ENCODE measurements around the gene PARD3B. TPM values are rescaled to one million over a fixed set of nuclear protein-coding genes. Genes with fewer than 3 reads are reported as not detected.
A peak's percentile ranks its signal among the peaks of the same experiment; 100 is the strongest.

The PARD3B gene
- total RNA-seq, 4 donors from 2014 or later: 32.6 to 65.7 (median 38.6) TPM

DNA sequence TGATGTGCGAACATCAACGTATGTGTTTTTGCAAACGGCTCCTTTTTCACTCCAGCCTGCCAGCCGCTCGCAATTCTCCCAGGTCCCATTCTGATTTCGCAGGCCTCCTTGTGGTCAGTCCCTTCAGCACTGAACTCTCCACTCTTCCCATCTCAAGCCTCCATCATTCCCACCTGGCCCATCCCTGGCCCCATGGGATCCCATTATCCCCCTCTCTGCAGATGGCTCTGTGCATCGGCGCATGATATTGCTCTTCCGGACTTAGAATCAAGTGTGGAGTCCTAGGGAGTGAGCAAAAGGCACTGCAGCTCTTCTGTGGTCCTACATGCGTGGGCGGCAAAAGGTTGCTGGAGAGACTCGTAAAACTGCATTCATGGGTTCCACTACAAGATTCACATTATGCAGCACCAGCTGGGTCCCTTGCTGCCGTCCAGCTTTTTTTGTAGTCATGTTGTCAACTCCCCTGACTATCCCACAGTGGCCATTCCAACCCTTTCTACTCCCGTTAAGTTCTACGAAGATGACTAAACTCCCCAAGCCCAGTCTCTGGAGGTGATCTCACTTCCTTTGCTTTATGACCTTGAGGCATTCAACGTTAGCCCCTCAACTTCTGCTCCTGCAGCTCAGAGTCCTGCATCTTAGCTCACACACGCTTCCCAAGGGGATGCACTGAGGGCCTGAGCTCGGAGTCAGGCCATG lies 1011.7 kb downstream of the PARD3B start:
- H3K9me3 ChIP-seq: no peaks in the 10 kb centered on the region
- intact Hi-C loops (cut with DNase I; ENCODE audit: low total_unique reads) (no loop called here), in situ Hi-C loops (cut with MboI; ENCODE audit: low pct_ligation_motif_present in 1 of 4, low pct_unique_long_range_greater_than_20kb in 1 of 4, low sequenced_read_pairs in 3 of 4) (no loop called here)
- TF ChIP-seq POLR2A (IDR thresholded peaks at IDR 0.05): no peak
- no peak for TF ChIP-seq EP300 (IDR thresholded peaks at IDR 0.05; ENCODE audit: low read depth)
- 89% methylated on average over 11 to 18 of the region's 18 CpGs for WGBS, 2 donors (ENCODE audit: low coverage in 1 of 2)
- no peaks in the 10 kb centered on the region for H3K36me3 ChIP-seq
- H3K27ac ChIP-seq: no peak overlapping the region
- no peaks in the 10 kb centered on the region for H3K27me3 ChIP-seq
- no peaks in the 10 kb centered on the region for H3K4me1 ChIP-seq
- no peak overlapping the region for H3K4me3 ChIP-seq
- no peak for DNase-seq

DNA sequence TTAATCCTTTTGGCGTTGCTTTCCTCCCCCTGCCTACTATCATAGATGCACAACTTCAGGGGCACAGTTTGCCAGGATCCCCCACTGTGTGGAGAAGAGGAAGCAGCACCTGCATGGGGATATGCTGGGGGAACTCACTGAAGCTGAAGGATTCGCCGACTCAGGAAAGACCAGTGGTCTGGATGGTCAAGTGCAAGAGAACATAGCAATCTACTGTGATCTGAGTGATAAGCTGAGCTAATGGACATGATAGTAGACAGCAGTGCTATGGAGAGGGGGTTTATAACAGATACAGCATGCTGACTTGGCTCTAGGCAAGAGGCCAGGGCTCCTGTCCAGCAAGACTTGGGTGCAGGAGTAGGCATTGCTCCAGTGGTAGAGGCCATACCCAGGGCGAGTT lies 1012.6 kb downstream of the PARD3B start:
- no peaks in the 10 kb centered on the region for H3K27me3 ChIP-seq
- no peak overlapping the region for H3K27ac ChIP-seq
- WGBS, 2 donors (ENCODE audit: low coverage in 1 of 2): 92 to 100% methylated on average over 2 to 4 of the region's 4 CpGs
- no peaks in the 10 kb centered on the region for H3K4me1 ChIP-seq
- in situ Hi-C loops (cut with MboI; ENCODE audit: low pct_ligation_motif_present in 1 of 4, low pct_unique_long_range_greater_than_20kb in 1 of 4, low sequenced_read_pairs in 3 of 4): no loop called here
- intact Hi-C loops (cut with DNase I; ENCODE audit: low total_unique reads): no loop called here
- H3K4me3 ChIP-seq: no peak overlapping the region
- no peaks in the 10 kb centered on the region for H3K36me3 ChIP-seq
- H3K9me3 ChIP-seq: no peaks in the 10 kb centered on the region
- DNase-seq: no peak
- TF ChIP-seq, protein P1, sequence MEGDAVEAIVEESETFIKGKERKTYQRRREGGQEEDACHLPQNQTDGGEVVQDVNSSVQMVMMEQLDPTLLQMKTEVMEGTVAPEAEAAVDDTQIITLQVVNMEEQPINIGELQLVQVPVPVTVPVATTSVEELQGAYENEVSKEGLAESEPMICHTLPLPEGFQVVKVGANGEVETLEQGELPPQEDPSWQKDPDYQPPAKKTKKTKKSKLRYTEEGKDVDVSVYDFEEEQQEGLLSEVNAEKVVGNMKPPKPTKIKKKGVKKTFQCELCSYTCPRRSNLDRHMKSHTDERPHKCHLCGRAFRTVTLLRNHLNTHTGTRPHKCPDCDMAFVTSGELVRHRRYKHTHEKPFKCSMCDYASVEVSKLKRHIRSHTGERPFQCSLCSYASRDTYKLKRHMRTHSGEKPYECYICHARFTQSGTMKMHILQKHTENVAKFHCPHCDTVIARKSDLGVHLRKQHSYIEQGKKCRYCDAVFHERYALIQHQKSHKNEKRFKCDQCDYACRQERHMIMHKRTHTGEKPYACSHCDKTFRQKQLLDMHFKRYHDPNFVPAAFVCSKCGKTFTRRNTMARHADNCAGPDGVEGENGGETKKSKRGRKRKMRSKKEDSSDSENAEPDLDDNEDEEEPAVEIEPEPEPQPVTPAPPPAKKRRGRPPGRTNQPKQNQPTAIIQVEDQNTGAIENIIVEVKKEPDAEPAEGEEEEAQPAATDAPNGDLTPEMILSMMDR (IDR thresholded peaks at IDR 0.05): no peak
- TF ChIP-seq POLR2A (IDR thresholded peaks at IDR 0.05): no peak

DNA sequence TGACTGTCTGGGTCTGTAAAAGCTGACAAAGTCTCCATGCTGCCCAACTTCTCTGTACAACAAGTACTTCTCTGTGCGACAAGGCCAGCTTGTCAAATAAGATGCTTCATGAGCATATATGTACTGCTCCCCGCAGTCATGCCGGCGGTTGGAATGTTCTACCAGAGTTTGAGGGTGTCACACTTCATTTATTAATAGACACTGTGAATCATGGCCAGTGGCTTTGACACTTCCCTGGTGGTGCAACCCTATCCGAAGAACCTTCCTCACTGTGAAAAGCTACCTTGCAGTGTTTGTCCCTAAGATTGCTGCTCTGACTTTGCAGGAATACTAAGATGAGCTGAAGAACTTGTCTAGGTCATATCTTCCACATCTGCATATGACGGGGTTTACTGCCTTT lies 1016.2 kb downstream of the PARD3B start:
- no peaks in the 10 kb centered on the region for H3K4me1 ChIP-seq
- 83 to 92% methylated on average over 2 to 6 of the region's 6 CpGs for WGBS, 2 donors (ENCODE audit: low coverage in 1 of 2)
- no peaks in the 10 kb centered on the region for H3K27me3 ChIP-seq
- H3K36me3 ChIP-seq: no peaks in the 10 kb centered on the region
- H3K27ac ChIP-seq: no peak overlapping the region
- H3K4me3 ChIP-seq: no peak overlapping the region
- DNase-seq: no peak
- TF ChIP-seq POLR2AphosphoS5 (IDR thresholded peaks at IDR 0.05) (no peak), POLR2A (IDR thresholded peaks at IDR 0.05) (no peak), EP300 (IDR thresholded peaks at IDR 0.05; ENCODE audit: low read depth) (no peak)
- TF ChIP-seq, protein P1 (IDR thresholded peaks at IDR 0.05): no peak
- in situ Hi-C loops (cut with MboI; ENCODE audit: low pct_ligation_motif_present in 1 of 4, low pct_unique_long_range_greater_than_20kb in 1 of 4, low sequenced_read_pairs in 3 of 4): no loop called here
- intact Hi-C loops (cut with DNase I; ENCODE audit: low total_unique reads): no loop called here
- no peaks in the 10 kb centered on the region for H3K9me3 ChIP-seq

DNA sequence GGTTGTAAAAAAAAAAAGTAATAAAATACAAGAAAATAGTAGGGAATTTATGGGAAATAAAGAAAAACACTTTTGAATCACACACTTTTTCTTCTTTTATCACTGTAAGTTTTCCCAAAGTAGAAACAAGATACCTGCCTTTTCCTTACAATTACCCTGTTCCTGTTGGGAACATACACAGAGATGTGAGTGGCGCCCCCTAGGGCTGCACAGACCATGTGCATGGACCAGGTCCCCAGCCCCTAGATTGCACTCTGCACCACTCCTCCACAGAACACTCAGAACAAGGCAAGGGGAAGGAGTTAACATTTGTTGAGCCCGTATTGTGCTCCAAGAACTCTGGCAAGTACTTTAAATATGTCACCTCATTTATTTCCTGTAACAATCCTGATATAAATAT lies 1018.4 kb downstream of the PARD3B start:
- no peaks in the 10 kb centered on the region for H3K9me3 ChIP-seq
- no peak overlapping the region for H3K27ac ChIP-seq
- intact Hi-C loops (cut with DNase I; ENCODE audit: low total_unique reads): no loop called here
- no peaks in the 10 kb centered on the region for H3K4me1 ChIP-seq
- WGBS, 2 donors (ENCODE audit: low coverage in 1 of 2): 69 to 75% methylated on average over 2 of the region's 2 CpGs
- no peaks in the 10 kb centered on the region for H3K27me3 ChIP-seq
- H3K36me3 ChIP-seq: no peaks in the 10 kb centered on the region
- DNase-seq: peak; percentile 42
- in situ Hi-C loops (cut with MboI; ENCODE audit: low pct_ligation_motif_present in 1 of 4, low pct_unique_long_range_greater_than_20kb in 1 of 4, low sequenced_read_pairs in 3 of 4): no loop called here
- TF ChIP-seq EP300 (IDR thresholded peaks at IDR 0.05; ENCODE audit: low read depth) (no peak), POLR2AphosphoS5 (IDR thresholded peaks at IDR 0.05) (no peak), POLR2A (IDR thresholded peaks at IDR 0.05) (no peak)
- TF ChIP-seq, protein P1 (IDR thresholded peaks at IDR 0.05): peak in 4 of 5 experiments; percentile 13 to 37 (median 24)
- H3K4me3 ChIP-seq: no peak overlapping the region

All from transverse colon (tissue), 4 donors.